Mucosa of rectum (tissue), 2 donors: Measurements from ENCODE around the gene SCP2D1.

Source experiments
- H3K27ac ChIP-seq, 2 donors: one replicate each; pipeline ENCODE4 v1.7.0; 2013; ENCODE audit warnings: inconsistent platforms in 2 of 2, low read depth in 2 of 2, low read length in 2 of 2
- H3K27me3 ChIP-seq, 2 donors: one replicate each; pipeline ENCODE4 v1.7.0; 2013; ENCODE audit warnings: low read length in 2 of 2; ENCODE audit not compliant: control insufficient read depth in 2 of 2, insufficient read depth in 2 of 2
- H3K36me3 ChIP-seq, 2 donors: one replicate each; pipeline ENCODE4 v1.7.0; 2013; ENCODE audit warnings: low read length in 2 of 2; ENCODE audit not compliant: control insufficient read depth in 2 of 2, insufficient read depth in 2 of 2
- H3K4me1 ChIP-seq, 2 donors: one replicate each; pipeline ENCODE4 v1.7.0; 2013; ENCODE audit warnings: low read length in 2 of 2, mild to moderate bottlenecking in 1 of 2; ENCODE audit not compliant: control insufficient read depth in 2 of 2, insufficient read depth in 2 of 2
- H3K4me3 ChIP-seq, 2 donors: one replicate each; pipeline ENCODE4 v1.7.0; 2013; ENCODE audit warnings: low read length in 2 of 2
- H3K9ac ChIP-seq, 2 donors: one replicate each; pipeline ENCODE4 v1.7.0; 2013; ENCODE audit warnings: low read length in 2 of 2, low read depth in 1 of 2, mild to moderate bottlenecking in 1 of 2
- H3K9me3 ChIP-seq, 2 donors: one replicate each; pipeline ENCODE4 v1.7.0; 2013; ENCODE audit warnings: low read length in 2 of 2; ENCODE audit not compliant: control insufficient read depth in 2 of 2
- donor health status: healthy.
- donor health status: Normal muscosa, but diverticular disease.

The SCP2D1 gene

DNA sequence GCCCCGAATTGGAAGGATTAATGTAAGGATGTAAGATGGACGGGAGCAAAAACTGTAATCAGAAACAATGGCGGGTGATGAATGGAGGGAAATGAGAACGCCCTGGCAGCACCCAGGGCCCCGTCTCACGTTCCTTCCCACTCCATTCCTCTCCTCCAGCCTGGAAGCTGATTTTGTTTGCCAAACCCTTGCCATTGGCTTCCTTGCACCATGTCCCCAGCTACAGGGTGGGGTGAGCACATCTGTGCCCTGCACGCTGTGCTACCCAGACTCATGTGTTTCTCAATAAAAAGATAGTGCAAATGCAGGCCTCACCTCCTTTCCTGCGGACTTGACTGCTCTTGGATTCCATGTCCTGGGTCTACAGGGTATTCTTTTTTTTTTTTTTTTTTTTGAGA, 26.7 kb downstream of the SCP2D1 start:
- H3K27me3 ChIP-seq, result no peaks in the 10 kb centered on the region
- no peaks in the 10 kb centered on the region for H3K4me1 ChIP-seq
- no peak overlapping the region for H3K27ac ChIP-seq
- no peak overlapping the region for H3K9ac ChIP-seq
- no peak overlapping the region for H3K4me3 ChIP-seq
- no peaks in the 10 kb centered on the region for H3K36me3 ChIP-seq
- H3K9me3 ChIP-seq, result no peaks in the 10 kb centered on the region

DNA sequence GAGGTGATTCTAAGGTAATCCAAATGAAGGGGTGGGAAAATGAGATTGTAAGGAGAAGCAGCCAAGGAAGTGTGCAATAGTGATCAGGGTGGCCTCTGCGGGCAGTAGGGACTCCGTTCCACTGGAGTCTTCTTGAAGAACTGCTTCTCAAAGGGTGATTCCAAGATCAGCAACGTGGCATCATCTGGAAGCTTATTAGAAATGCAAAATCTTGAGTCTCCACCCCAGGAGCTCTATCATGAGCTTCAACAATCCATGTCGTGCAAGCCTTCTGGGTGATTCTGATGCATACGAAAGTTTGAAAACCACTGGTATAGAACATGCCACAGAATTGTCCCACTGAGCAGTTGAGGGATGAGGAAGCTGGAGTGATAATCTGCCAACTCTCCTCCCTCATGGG, 31.4 kb downstream of the SCP2D1 start:
- no peak overlapping the region for H3K27ac ChIP-seq
- H3K27me3 ChIP-seq, result no peaks in the 10 kb centered on the region
- no peaks in the 10 kb centered on the region for H3K9me3 ChIP-seq
- H3K4me3 ChIP-seq, result no peak overlapping the region
- H3K36me3 ChIP-seq, result no peaks in the 10 kb centered on the region
- no peaks in the 10 kb centered on the region for H3K4me1 ChIP-seq
- no peak overlapping the region for H3K9ac ChIP-seq

DNA sequence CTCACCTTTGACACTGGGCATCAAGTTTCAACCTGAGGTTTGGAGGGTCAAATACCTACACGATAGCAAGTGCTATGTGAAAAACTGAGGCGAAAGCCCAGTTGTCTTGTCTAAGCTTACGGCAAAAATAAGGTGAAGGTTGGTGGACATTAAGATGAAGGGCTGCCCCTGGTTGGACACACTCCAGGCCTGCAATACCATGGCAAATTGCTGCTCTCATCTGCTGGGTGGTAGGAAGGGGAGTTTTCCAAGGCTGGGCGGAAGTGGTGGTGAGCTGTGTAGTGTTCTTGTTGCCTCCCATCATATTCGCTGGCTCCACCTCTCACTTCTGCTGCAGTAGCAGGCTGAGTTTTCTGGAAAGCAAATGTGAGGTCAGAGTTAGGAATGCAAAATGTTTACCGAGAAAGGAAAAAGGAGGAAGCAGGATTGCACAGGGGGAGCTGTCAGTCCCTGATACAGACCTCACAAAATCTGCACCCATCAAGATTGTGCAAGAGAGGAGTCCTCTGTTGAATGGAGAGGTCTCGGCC, 33.7 kb downstream of the SCP2D1 start:
- Histone ChIP-seq H3K27ac (no peak overlapping the region), H3K4me3 (no peak overlapping the region), H3K27me3 (no peaks in the 10 kb centered on the region), H3K9me3 (no peaks in the 10 kb centered on the region), H3K4me1 (no peaks in the 10 kb centered on the region), H3K36me3 (no peaks in the 10 kb centered on the region), H3K9ac (no peak overlapping the region)

DNA sequence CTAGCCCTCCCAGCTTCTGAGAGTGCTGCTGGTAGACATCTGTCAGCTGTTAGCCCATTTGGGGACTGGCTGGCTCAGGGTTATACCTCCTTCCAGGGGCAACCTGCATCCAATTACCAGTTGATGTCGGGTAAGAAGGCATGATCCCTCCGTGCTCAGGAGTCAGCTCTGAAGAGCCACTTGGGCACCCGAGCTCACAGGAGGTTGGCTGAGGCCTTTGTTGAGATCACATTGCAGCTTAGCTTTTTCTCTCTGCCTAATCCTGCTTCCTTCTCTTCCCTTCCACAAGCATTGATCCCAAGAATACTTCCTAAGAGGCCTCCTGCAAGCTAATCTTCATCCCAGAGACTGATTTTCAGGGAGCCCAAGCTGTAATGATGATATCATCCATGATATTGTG, 35.5 kb downstream of the SCP2D1 start:
- Histone ChIP-seq H3K27ac (no peak overlapping the region), H3K9ac (no peak overlapping the region), H3K27me3 (no peaks in the 10 kb centered on the region), H3K9me3 (no peaks in the 10 kb centered on the region), H3K36me3 (no peaks in the 10 kb centered on the region), H3K4me3 (no peak overlapping the region), H3K4me1 (no peaks in the 10 kb centered on the region)

DNA sequence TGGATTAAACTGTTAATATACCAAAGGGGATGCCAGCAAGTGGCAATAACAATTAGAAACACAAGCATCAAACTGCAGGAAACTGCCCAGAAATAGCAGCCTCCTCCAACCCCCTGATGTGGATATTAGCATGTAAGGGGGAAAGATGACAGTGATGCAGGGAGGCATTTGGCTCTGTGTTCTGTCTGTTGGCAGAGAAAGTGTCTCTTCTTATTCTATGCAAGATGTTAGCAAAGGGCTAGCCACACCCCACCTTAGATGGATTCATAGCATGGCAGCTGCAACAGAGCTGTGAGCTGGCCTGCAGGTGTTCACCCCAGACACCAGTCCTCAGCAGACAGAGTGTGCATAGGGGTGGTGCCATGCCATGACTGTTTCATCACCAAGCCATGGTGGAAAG, 38.0 kb downstream of the SCP2D1 start:
- Histone ChIP-seq H3K36me3 (no peaks in the 10 kb centered on the region), H3K9me3 (no peaks in the 10 kb centered on the region), H3K9ac (no peak overlapping the region), H3K27ac (no peak overlapping the region), H3K4me1 (no peaks in the 10 kb centered on the region), H3K27me3 (no peaks in the 10 kb centered on the region), H3K4me3 (no peak overlapping the region)

DNA sequence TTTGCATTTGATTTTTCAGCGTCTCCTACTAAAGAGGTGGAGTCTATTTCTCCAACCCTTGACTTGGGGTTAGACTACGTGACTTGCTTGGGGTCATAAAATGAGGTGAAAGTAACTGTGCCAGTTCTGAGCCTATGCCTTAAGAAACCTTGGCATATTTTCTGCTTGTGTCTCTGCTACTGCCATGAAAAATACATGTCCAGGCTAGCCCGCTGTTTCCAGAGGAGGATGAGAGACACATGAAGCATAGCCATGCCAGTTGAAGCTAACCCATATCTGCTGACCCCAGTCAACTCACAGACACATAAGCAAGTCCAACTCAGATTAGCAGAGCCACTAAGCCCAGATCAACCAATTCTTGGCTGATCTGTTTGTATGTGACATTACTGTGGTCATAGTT, 38.7 kb downstream of the SCP2D1 start:
- no peaks in the 10 kb centered on the region for H3K9me3 ChIP-seq
- H3K9ac ChIP-seq, result no peak overlapping the region
- H3K36me3 ChIP-seq, result no peaks in the 10 kb centered on the region
- H3K27me3 ChIP-seq, result no peaks in the 10 kb centered on the region
- H3K27ac ChIP-seq, result no peak overlapping the region
- H3K4me3 ChIP-seq, result no peak overlapping the region
- no peaks in the 10 kb centered on the region for H3K4me1 ChIP-seq

DNA sequence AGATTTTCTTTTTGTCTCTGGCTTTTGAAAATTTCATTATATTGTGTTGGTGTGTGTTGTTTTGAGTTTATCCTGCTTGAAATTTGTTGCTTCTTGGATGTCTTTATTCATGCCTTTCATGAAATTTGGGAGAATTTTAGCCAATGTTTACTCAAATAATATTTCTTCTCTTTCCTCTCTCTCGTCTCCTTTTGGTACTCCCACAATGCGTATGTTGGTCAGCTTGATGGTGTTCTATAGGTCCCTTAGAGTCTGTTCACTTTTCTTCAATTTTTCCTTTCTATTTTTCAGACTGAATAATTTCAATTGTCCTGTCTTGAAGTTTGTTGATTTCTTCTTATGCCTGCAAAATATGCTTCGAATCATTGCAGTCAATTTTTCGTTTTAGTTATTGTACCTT, 39.6 kb downstream of the SCP2D1 start:
- H3K9ac ChIP-seq, result no peak overlapping the region
- no peaks in the 10 kb centered on the region for H3K9me3 ChIP-seq
- H3K4me3 ChIP-seq, result no peak overlapping the region
- no peak overlapping the region for H3K27ac ChIP-seq
- H3K4me1 ChIP-seq, result no peaks in the 10 kb centered on the region
- no peaks in the 10 kb centered on the region for H3K27me3 ChIP-seq
- H3K36me3 ChIP-seq, result no peaks in the 10 kb centered on the region

DNA sequence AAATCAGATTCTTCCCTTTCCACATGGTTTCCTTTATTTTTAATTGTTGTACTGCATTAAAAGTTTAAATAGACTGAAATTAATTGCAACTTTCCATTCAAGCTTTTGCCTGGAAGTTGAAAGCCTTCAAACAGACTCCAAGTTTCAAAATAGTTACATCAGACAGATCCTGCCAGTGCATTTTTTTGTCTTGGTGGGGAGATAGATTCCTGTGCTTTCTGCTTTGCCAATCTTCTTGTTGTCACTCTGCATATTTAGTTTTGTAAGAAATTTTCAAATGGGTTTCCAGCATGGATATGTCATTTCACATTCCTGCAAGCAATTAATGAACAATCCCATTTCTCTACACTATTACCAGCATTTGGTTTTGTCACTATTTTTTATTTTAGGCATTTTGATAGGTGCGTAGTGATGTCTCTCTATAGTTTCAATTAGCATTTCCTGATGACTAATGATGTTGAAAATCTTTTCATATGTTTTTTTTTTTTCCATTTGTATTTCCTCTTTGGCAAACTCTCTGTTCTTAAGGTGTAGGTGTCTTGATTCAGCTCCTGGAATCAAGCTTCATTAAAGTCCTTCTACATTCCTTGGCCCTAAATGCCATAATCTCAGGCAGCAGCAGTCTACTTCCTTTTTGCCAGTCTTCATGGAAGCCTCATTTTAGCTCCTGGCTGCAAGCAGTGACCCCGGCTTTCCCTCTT, 40.5 kb downstream of the SCP2D1 start:
- Histone ChIP-seq H3K9ac (no peak overlapping the region), H3K36me3 (no peaks in the 10 kb centered on the region), H3K4me1 (no peaks in the 10 kb centered on the region), H3K27me3 (no peaks in the 10 kb centered on the region), H3K4me3 (no peak overlapping the region), H3K9me3 (no peaks in the 10 kb centered on the region), H3K27ac (no peak overlapping the region)

DNA sequence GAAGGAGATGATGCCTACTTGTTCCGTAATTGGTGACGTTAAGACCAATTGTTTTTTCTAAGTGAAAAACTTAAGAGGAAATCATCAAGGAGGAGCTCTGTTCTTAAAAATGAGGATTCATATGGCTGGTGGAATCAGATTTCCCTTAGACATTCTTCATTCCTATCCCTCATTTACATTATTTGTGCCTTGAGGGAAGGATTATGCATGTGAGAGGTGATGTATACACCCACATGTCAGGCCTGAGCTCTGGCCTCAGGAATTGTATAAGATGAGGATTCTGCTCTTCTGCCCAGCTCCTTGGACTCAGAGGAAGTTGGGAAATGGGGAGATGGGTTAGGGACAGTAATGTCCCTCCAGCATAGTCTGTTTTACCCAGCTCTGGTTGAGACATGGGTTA, 42.3 kb downstream of the SCP2D1 start:
- H3K9me3 ChIP-seq, result no peaks in the 10 kb centered on the region

DNA sequence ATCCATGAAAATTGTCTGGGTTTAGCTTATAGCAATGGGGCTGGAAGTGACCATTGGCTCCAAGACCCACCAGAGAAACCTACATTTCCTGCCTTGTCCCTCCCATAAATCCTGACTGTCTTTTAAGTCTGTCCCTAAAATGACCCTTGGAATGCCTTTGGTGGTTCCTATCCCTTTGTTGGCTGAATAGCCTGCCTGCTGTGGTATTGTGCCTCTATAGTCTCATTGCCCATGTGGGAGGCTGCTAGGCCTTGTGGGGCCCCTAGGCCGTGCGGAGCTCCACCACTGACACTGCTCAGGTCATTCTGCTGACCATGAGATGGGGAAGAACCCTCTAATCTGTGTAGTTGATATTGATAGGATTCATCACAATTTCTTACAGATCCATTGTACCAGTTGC, 43.3 kb downstream of the SCP2D1 start:
- Histone ChIP-seq H3K36me3 (no peaks in the 10 kb centered on the region), H3K9ac (no peak overlapping the region), H3K27ac (no peak overlapping the region), H3K27me3 (no peaks in the 10 kb centered on the region), H3K4me1 (no peaks in the 10 kb centered on the region), H3K9me3 (no peaks in the 10 kb centered on the region), H3K4me3 (no peak overlapping the region)

More for the DNA sequence above, 42.3 kb downstream of the SCP2D1 start:
- H3K4me3 ChIP-seq, result no peak overlapping the region
- no peaks in the 10 kb centered on the region for H3K4me1 ChIP-seq
- no peak overlapping the region for H3K9ac ChIP-seq
- no peak overlapping the region for H3K27ac ChIP-seq
- no peaks in the 10 kb centered on the region for H3K27me3 ChIP-seq
- no peaks in the 10 kb centered on the region for H3K36me3 ChIP-seq
